ENCODE data around the gene PCNX2. TPM values are rescaled to one million over a fixed set of nuclear protein-coding genes. Genes with fewer than 3 reads are reported as not detected.
A peak's percentile ranks its signal among the peaks of the same experiment; 100 is the strongest.
"Not testable (repeated sequence)": the region's sequence is repeated elsewhere in the genome, so short reads cannot be mapped to it uniquely, and the experiment has no call there.

Gene PCNX2
- polyA plus RNA-seq, 1 donor from 2014 or later = 6.5 TPM

DNA sequence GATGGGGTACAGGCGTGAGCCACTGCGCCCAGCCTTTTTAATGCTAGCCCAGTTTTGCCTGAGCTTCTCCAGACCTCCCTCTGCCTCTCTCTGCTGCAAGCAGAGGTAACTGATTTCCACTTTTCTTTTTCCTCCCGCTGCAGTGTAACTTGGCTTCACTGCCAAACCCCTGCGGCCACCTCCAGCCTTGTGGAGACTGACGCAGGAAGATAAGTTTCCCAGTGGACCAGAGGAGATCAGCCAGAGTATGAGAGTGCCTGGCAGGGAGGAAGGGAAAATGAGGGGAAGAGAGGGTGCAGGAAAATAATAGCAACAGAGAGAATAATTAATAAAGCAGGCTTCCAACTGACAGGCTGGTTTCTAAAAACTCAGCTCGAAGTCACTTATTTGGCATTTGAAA lies 143.7 kb downstream of the PCNX2 start:
- Mint-ChIP-seq H3K27me3 (no peaks in the 10 kb centered on the region), H3K4me1 (no peaks in the 10 kb centered on the region), H3K27ac (no peak overlapping the region), H3K4me3 (peak overlapping the region in 1 of 4 donors; percentile 17), H3K36me3 (peaks cover 26% of the 10 kb centered on the region), H3K9me3 (no peaks in the 10 kb centered on the region)

DNA sequence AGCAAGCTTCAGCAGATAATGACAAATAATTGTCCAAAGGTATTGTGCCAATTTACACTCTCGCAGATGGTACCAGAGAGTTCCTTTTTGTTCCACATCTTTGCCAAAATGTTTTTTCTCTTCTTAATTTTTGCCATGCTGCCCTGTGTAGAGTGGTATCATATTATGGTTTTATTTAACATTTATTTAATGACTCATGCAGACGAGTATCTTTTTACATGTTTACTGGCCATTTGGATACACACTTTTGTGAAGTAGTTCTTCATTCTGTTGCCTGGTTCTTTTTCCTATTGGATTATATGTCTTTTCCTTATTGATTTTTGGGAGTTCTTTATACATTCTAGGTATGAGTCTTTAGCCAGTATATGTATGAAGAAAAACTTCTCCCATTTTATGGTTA lies 151.1 kb downstream of the PCNX2 start:
- no peak overlapping the region for H3K27ac Mint-ChIP-seq
- H3K36me3 Mint-ChIP-seq = peaks cover 8% of the 10 kb centered on the region

GRCh38 chr1:233143241-233143640 lies 152.3 kb downstream of the PCNX2 start:
- H3K27me3 Mint-ChIP-seq = no peaks in the 10 kb centered on the region
- H3K4me3 Mint-ChIP-seq = no peak overlapping the region
- H3K9me3 Mint-ChIP-seq = no peaks in the 10 kb centered on the region
- peaks cover 0 to 3% (median 1%) of the 10 kb centered on the region in 3 donors for H3K4me1 Mint-ChIP-seq
- peaks cover 10% of the 10 kb centered on the region for H3K36me3 Mint-ChIP-seq
- H3K27ac Mint-ChIP-seq = no peak overlapping the region

More for the DNA sequence above, 151.1 kb downstream of the PCNX2 start:
- Mint-ChIP-seq H3K4me3 (no peak overlapping the region), H3K9me3 (no peaks in the 10 kb centered on the region), H3K27me3 (no peaks in the 10 kb centered on the region), H3K4me1 (peaks cover 0 to 3% (median 1%) of the 10 kb centered on the region in 3 donors)

GRCh38 chr1:233140974-233141373 lies 154.6 kb downstream of the PCNX2 start:
- no peak overlapping the region for H3K4me3 Mint-ChIP-seq
- no peak overlapping the region for H3K27ac Mint-ChIP-seq
- no peaks in the 10 kb centered on the region for H3K9me3 Mint-ChIP-seq
- H3K4me1 Mint-ChIP-seq = peaks cover 0 to 3% (median 1%) of the 10 kb centered on the region in 3 donors
- H3K27me3 Mint-ChIP-seq = no peaks in the 10 kb centered on the region
- H3K36me3 Mint-ChIP-seq = peaks cover 7% of the 10 kb centered on the region

DNA sequence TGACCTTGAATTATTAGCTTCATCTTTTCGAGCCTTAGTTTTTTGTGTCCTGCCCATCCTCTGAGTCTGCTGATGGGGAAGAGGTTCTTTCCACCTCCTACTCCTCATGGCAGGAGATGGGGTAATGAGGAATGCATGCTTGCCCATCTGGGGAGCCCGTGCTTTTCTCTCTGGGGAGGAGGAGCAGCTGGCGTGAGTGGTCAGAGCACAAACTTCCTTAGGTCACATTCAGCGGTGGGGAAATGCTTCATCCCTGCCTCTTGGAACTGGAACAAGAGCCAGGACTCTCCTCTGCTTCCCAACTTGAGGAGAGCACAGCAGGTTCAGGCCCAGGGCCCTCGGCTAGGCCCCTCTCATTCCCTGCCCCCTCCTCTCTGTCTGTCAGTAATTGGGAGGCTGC lies 155.0 kb downstream of the PCNX2 start:
- H3K27ac Mint-ChIP-seq = no peak overlapping the region
- H3K9me3 Mint-ChIP-seq = no peaks in the 10 kb centered on the region
- no peak overlapping the region for H3K4me3 Mint-ChIP-seq
- H3K27me3 Mint-ChIP-seq = no peaks in the 10 kb centered on the region
- peaks cover 0 to 3% (median 1%) of the 10 kb centered on the region in 3 donors for H3K4me1 Mint-ChIP-seq
- peaks cover 11% of the 10 kb centered on the region for H3K36me3 Mint-ChIP-seq

DNA sequence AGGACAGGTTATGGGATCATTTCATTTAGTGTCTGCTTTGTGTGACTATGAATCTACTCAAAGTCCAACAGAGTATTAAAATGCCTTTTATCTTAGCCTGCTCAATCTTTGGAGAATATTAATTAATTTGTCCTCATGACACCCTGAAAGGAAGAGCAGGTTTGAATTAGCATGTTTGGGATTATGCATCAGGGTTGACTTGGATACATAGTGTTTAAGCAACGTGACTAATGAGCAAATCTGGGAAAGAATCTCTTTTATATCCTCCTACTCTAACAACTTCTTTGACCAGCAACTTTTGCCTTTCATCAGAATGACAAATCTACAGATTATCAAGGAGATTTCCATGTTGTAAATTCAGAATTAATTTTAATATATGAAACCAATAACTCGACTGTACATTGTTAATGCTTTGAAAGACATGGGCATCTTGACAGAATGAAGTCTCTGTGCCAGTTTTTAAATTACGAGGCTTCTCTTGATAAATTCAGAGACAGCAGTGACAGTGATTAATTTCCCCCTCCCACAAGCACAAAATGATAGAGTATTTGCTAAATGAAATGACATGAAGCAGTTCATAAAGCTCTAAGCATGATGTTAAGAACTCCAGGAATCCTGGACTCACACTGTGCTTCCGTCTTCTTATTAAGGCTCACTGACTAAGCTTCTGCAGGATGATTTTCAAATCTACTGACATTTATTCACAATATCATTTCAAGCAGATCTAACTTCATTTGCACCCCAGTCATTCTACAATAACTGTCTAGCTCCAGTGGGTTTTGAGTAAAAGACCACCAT lies 156.5 kb downstream of the PCNX2 start:
- Mint-ChIP-seq H3K27ac (no peak overlapping the region), H3K4me3 (no peak overlapping the region), H3K4me1 (peaks cover 0 to 3% (median 1%) of the 10 kb centered on the region in 3 donors), H3K27me3 (no peaks in the 10 kb centered on the region), H3K36me3 (peaks cover 11% of the 10 kb centered on the region), H3K9me3 (no peaks in the 10 kb centered on the region)

DNA sequence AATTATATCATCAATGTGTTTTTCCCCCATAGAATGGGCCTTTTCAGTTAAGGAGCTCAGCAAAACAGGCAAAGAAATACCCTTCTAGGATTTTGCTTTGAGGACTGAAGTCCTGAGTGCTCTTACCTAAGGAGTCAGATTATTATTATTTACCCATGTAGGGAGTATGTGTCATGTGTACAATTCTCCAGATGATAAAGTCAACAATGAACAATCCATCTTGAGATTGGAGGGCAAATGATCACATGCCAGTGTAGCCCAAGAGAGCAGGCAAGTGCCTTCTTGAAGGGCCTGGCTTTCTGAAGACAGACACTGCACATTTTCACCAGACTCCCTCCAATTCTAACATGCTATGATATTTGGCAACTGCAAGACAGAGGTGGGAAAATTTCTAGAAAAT lies 159.7 kb downstream of the PCNX2 start:
- Mint-ChIP-seq H3K36me3 (peaks cover 10% of the 10 kb centered on the region), H3K4me1 (no peaks in the 10 kb centered on the region), H3K27ac (peak overlapping the region in 1 of 3 donors; percentile 53), H3K9me3 (no peaks in the 10 kb centered on the region), H3K4me3 (no peak overlapping the region), H3K27me3 (no peaks in the 10 kb centered on the region)

DNA sequence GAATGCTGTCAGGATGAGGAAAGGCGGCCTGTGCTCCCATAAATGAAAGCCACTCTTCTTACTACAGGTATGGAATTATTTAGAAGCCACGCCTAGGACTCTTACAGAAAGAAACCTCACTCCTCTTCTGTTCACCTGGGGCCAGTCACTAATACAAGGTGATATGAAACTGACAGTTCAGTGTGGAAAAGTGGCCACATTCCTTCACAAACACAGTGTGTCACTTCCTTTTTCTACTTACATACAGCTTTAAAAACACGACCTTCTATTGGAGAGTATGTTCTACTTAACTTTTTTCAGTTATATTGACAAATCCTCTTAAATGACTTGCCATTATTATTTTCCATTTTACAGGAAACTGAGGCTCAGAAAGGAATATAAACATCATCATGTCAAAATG lies 163.1 kb downstream of the PCNX2 start:
- H3K36me3 Mint-ChIP-seq = peaks cover 14% of the 10 kb centered on the region
- H3K27me3 Mint-ChIP-seq = no peaks in the 10 kb centered on the region
- H3K9me3 Mint-ChIP-seq = no peaks in the 10 kb centered on the region
- H3K27ac Mint-ChIP-seq = no peak overlapping the region
- peaks cover 0 to 1% (median 0%) of the 10 kb centered on the region in 3 donors for H3K4me1 Mint-ChIP-seq
- H3K4me3 Mint-ChIP-seq = no peak overlapping the region

DNA sequence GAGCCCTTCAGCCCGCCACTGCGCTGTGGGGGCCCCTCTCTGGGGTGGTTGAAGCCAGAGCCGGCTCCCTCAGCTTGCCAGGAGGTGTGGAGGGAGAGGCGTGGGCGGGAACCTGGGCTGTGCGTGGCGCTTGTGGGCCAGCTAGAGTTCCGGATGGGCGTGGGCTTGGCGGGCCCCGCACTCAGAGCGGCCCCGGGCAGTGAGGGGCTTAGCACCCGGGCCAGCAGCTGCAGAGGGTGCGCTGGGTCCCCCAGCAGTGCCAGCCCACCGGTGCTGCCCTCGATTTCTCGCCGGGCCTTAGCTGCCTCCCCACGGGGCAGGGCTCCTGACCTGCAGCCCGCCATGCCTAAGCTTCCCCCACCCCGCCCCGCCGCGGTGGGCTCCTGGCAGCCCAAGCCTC lies 166.5 kb downstream of the PCNX2 start:
- peaks cover 20% of the 10 kb centered on the region for H3K36me3 Mint-ChIP-seq
- H3K4me1 Mint-ChIP-seq, H3K27me3 Mint-ChIP-seq, H3K27ac Mint-ChIP-seq, H3K9me3 Mint-ChIP-seq, H3K4me3 Mint-ChIP-seq: not testable (repeated sequence)

DNA sequence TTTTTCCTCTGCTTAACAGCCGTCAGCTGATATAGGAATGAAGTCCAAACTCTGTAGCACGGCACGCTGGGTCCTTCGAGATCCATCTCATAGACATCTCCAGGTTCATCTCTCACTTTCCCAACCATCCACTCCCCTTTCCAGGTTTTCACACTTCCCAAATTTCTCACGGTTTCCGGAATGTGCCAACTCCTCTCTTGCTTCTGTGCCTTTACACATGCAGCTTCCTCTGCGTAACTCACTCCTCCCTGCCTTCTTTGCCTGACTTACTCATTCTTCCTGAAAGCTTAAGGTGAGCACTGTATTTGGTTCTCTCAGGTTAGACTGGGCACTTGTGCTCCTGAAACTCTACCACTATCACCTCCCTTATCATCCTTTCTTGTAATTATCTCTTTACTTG lies 168.4 kb downstream of the PCNX2 start:
- no peaks in the 10 kb centered on the region for H3K27me3 Mint-ChIP-seq
- H3K9me3 Mint-ChIP-seq = no peaks in the 10 kb centered on the region
- peaks cover 20% of the 10 kb centered on the region for H3K36me3 Mint-ChIP-seq
- H3K27ac Mint-ChIP-seq = no peak overlapping the region
- no peak overlapping the region for H3K4me3 Mint-ChIP-seq
- peaks cover 0 to 1% (median 0%) of the 10 kb centered on the region in 3 donors for H3K4me1 Mint-ChIP-seq

- Mint-ChIP-seq H3K4me3 (no peak overlapping the region), H3K4me1 (no peaks in the 10 kb centered on the region), H3K27ac (no peak overlapping the region), H3K36me3 (peaks cover 13% of the 10 kb centered on the region), H3K27me3 (no peaks in the 10 kb centered on the region), H3K9me3 (no peaks in the 10 kb centered on the region)
Measured at GRCh38 chr1:233122779-233123178, 172.7 kb downstream of the PCNX2 start.

- Mint-ChIP-seq H3K4me1 (no peaks in the 10 kb centered on the region), H3K27me3 (no peaks in the 10 kb centered on the region), H3K27ac (no peak overlapping the region), H3K4me3 (no peak overlapping the region), H3K9me3 (no peaks in the 10 kb centered on the region), H3K36me3 (peaks cover 13% of the 10 kb centered on the region)
Measured at GRCh38 chr1:233121947-233122559, 173.5 kb downstream of the PCNX2 start.

DNA sequence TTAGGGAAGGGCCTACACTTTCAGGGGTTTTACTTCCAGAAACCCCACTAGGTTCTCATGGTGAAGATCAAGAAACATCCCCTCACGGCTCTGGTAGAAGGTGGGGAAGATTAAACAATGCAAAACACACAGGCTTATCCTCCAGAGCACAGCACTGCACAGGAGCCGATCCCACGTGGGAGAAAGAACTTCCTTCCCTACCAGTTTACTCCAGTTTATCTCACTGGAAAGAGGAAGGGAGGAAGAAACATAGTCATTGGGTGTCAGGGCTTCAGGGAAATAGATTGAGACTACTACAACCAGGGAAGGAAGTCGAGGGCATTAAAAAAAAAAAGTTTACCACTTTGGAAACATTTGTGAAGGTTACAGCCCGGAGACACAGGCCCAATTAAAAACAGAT lies 180.7 kb downstream of the PCNX2 start:
- H3K36me3 Mint-ChIP-seq = peaks cover 26% of the 10 kb centered on the region
- H3K27ac Mint-ChIP-seq = no peak overlapping the region
- H3K4me1 Mint-ChIP-seq = peaks cover 0 to 5% (median 3%) of the 10 kb centered on the region in 3 donors
- no peak overlapping the region for H3K4me3 Mint-ChIP-seq
- H3K27me3 Mint-ChIP-seq = no peaks in the 10 kb centered on the region
- no peaks in the 10 kb centered on the region for H3K9me3 Mint-ChIP-seq

GRCh38 chr1:233114159-233114558 lies 181.4 kb downstream of the PCNX2 start:
- H3K4me1 Mint-ChIP-seq = peaks cover 0 to 5% (median 3%) of the 10 kb centered on the region in 3 donors
- H3K9me3 Mint-ChIP-seq = no peaks in the 10 kb centered on the region
- no peaks in the 10 kb centered on the region for H3K27me3 Mint-ChIP-seq
- no peak overlapping the region for H3K4me3 Mint-ChIP-seq
- peaks cover 26% of the 10 kb centered on the region for H3K36me3 Mint-ChIP-seq
- H3K27ac Mint-ChIP-seq = no peak overlapping the region

- Mint-ChIP-seq H3K36me3 (peaks cover 28% of the 10 kb centered on the region), H3K4me1 (peaks cover 0 to 5% (median 3%) of the 10 kb centered on the region in 3 donors), H3K4me3 (no peak overlapping the region), H3K27me3 (no peaks in the 10 kb centered on the region), H3K9me3 (no peaks in the 10 kb centered on the region), H3K27ac (no peak overlapping the region)
Measured at GRCh38 chr1:233113009-233113879, 182.3 kb downstream of the PCNX2 start.

Measured in IgD-negative memory B cell (primary cell).